ENCODE results near the gene IFT27. TPM values are rescaled to one million over a fixed set of nuclear protein-coding genes. Genes with fewer than 3 reads are reported as not detected.

The IFT27 gene
- total RNA-seq, 1 experiment from 2014 or later: 23.2 TPM

- TF ChIP-seq CTCF (IDR thresholded peaks at IDR 0.05 in 2 of 3, conservative IDR thresholded peaks at IDR 0.05 in 1 of 3; ENCODE audit: borderline replicate concordance in 1 of 3, insufficient read depth in 1 of 3, low read depth in 2 of 3, low read length in 2 of 3): no peak
- no peak for TF ChIP-seq EZH2phosphoT487 (IDR thresholded peaks at IDR 0.05; ENCODE audit: borderline replicate concordance)
- TF ChIP-seq TCF7L2 (IDR thresholded peaks at IDR 0.05; ENCODE audit: borderline replicate concordance, extremely low read depth, insufficient read depth, insufficient read length): no peak
- TF ChIP-seq JUND (IDR thresholded peaks at IDR 0.05): no peak
- no peak for TF ChIP-seq ZNF274 (IDR thresholded peaks at IDR 0.05; ENCODE audit: low read depth, low read length)
- peak; percentile 70 for TF ChIP-seq EGR1 (IDR thresholded peaks at IDR 0.05; ENCODE audit: low read depth)
- no peak for TF ChIP-seq EZH2 (IDR thresholded peaks at IDR 0.05)
- TF ChIP-seq FOSL1 (IDR thresholded peaks at IDR 0.05; ENCODE audit: low read depth): no peak
Measured at GRCh38 chr22:36775964-36776669, at the start of gene IFT27 (continued).

- Histone ChIP-seq H3K79me2 (ENCODE audit: insufficient read depth, low read length) (no peaks in the 10 kb centered on the region), H3K4me2 (ENCODE audit: low read length) (no peak overlapping the region), H3K4me3 (replicated peaks in 1 of 2; ENCODE audit: low read depth in 1 of 2, low read length in 2 of 2) (no peak overlapping the region), H3K9me2 (ENCODE audit: insufficient read depth) (no peaks in the 10 kb centered on the region), H3K27ac (ENCODE audit: low read depth, low read length) (no peak overlapping the region), H3K9me3 (ENCODE audit: control insufficient read depth in 1 of 2, insufficient read depth in 1 of 2, low read depth in 1 of 2, low read length in 2 of 2) (no peaks in the 10 kb centered on the region), H3K9ac (ENCODE audit: low read length) (no peak overlapping the region), H3K27me3 (ENCODE audit: insufficient read depth, low read length) (no peaks in the 10 kb centered on the region), H3K4me1 (ENCODE audit: control insufficient read depth in 1 of 2, insufficient read depth in 2 of 2, low read length in 2 of 2) (no peaks in the 10 kb centered on the region), H2AFZ (ENCODE audit: low read depth, low read length, poor library complexity, severe bottlenecking) (no peak overlapping the region), H3K36me3 (ENCODE audit: control insufficient read depth in 1 of 2, insufficient read depth in 2 of 2, low read length in 2 of 2) (no peaks in the 10 kb centered on the region), H4K20me1 (ENCODE audit: insufficient read depth) (no peaks in the 10 kb centered on the region)
- intact Hi-C loops (cut with micrococcal nuclease): no loop called here
- BruUV-seq (replicated peaks): no TSS peak
- no peak for DNase-seq (ENCODE audit: low read depth, low spot score)
- ATAC-seq: no peak
- RAD21 ChIA-PET (ENCODE audit: low non-redundant PET in 1 of 2, low total read pairs in 2 of 2, uncharacterized antibody in 2 of 2, unreplicated experiment in 2 of 2): no interaction called here
- POLR2A ChIA-PET: no interaction called here
- CTCF ChIA-PET: no interaction called here
- TF ChIP-seq REST (IDR thresholded peaks at IDR 0.05; ENCODE audit: low read depth) (no peak), FOSL1 (IDR thresholded peaks at IDR 0.05; ENCODE audit: low read depth) (no peak), EGR1 (IDR thresholded peaks at IDR 0.05; ENCODE audit: low read depth) (no peak), ZFX (IDR thresholded peaks at IDR 0.05) (no peak), TCF7L2 (IDR thresholded peaks at IDR 0.05; ENCODE audit: borderline replicate concordance, extremely low read depth, insufficient read depth, insufficient read length) (no peak), CEBPB (IDR thresholded peaks at IDR 0.05; ENCODE audit: low read depth) (no peak), YY1 (IDR thresholded peaks at IDR 0.05; ENCODE audit: extremely low read depth, insufficient replicate concordance, low read depth, low read length) (no peak), SP1 (IDR thresholded peaks at IDR 0.05; ENCODE audit: low read depth) (no peak), ATF3 (IDR thresholded peaks at IDR 0.05) (no peak), POLR2AphosphoS5 (IDR thresholded peaks at IDR 0.05; ENCODE audit: low read depth, low read length) (no peak), POLR2A (IDR thresholded peaks at IDR 0.05; ENCODE audit: borderline replicate concordance, extremely low read depth, insufficient read depth, insufficient read length) (no peak), RAD21 (IDR thresholded peaks at IDR 0.05; ENCODE audit: low read depth) (no peak), EZH2phosphoT487 (IDR thresholded peaks at IDR 0.05; ENCODE audit: borderline replicate concordance) (no peak), SIN3A (IDR thresholded peaks at IDR 0.05; ENCODE audit: low read depth) (no peak), ZNF274 (IDR thresholded peaks at IDR 0.05; ENCODE audit: low read depth, low read length) (no peak), ELF1 (IDR thresholded peaks at IDR 0.05; ENCODE audit: borderline replicate concordance, low read depth) (no peak), JUND (IDR thresholded peaks at IDR 0.05) (no peak)
Measured at GRCh38 chr22:36824655-36825054, 48.7 kb upstream of the IFT27 start.

Data from HCT116 (cell line).